Measurements from ENCODE around the gene TMEM132D.

TMEM132D gene

DNA sequence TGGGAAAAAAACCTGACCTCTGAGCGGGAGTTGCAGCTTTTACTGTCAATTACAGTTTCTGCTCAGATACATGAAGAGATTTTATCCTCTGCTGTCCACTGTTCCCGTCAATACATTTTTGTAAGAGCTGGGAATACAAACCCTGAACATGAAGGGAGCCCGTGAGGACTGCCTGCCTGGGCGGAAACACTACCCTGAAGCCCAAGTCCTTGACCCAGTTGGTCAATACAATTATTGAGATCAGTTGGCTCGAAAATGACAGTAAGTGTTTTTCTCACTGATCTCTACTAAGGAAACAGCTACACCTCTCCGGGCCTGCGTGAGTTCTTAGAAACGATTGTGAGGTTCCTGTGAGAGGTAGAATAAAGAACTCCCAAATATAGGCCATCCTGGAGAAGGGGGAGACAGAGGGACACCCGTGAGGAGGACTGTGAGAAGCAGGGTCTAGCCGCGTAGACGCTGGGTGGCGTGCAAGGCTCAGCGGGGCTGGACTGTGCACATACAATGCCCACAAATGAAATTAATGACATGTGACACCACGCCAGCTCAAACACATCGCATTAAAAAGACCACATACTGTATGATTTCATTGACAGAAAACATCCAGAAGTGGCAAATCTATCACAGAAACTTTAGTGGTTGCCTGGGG lies 509.5 kb downstream of the TMEM132D start:
- CTCF ChIA-PET = no interaction called here
- POLR2A ChIA-PET = no interaction called here
- no peak for DNase-seq (ENCODE audit: extremely low spot score)
- TF ChIP-seq, protein P1, sequence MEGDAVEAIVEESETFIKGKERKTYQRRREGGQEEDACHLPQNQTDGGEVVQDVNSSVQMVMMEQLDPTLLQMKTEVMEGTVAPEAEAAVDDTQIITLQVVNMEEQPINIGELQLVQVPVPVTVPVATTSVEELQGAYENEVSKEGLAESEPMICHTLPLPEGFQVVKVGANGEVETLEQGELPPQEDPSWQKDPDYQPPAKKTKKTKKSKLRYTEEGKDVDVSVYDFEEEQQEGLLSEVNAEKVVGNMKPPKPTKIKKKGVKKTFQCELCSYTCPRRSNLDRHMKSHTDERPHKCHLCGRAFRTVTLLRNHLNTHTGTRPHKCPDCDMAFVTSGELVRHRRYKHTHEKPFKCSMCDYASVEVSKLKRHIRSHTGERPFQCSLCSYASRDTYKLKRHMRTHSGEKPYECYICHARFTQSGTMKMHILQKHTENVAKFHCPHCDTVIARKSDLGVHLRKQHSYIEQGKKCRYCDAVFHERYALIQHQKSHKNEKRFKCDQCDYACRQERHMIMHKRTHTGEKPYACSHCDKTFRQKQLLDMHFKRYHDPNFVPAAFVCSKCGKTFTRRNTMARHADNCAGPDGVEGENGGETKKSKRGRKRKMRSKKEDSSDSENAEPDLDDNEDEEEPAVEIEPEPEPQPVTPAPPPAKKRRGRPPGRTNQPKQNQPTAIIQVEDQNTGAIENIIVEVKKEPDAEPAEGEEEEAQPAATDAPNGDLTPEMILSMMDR (IDR thresholded peaks at IDR 0.05; ENCODE audit: control extremely low read depth, extremely low read depth, low read depth, missing control alignments) = no peak

DNA sequence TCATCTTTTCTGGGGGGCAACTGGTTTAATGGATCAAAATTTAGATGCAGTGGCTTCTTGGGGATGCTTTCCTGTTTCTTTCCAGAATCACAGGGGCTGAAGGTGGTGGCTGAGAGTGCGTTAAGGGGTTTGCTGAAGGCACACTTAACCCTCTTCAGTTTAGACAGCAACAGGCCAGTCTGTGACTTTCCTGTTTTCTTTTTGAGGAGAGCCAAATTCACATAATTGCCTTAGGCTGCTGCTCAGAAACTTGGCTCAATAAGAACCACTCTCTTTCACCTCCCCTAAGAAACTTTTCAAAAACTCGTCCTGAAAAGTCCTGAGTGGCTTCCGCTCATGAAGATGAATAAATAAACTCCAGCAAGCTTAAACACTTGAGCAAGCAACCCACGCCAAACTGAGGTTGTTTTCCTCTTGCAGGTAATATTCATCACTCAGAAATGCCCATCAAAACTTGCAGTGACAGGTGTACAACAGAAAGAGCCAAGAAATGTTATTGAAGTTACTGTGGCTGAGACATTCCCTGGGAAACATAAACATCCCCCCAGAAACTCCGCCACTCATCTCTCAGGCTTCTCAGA lies 510.4 kb downstream of the TMEM132D start:
- POLR2A ChIA-PET = no interaction called here
- CTCF ChIA-PET = no interaction called here
- DNase-seq (ENCODE audit: extremely low spot score) = no peak
- TF ChIP-seq, protein P1 (IDR thresholded peaks at IDR 0.05; ENCODE audit: control extremely low read depth, extremely low read depth, low read depth, missing control alignments) = no peak

DNA sequence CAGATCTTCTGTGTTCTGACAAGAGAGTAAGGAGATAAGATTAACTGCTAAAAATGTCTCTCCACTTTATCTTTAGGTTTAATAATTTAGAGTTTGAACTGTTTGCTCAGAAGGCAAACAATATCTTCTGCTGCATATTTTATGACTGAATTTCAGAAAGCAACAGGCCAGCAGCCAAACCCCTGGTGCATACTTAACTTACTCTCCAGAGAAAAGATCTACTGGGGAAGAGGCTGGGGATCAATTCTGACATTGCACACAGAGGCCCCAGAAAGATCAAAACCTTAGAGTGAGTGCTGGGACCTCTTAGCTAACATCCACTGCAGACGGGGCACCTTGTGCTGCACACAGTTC lies 518.2 kb downstream of the TMEM132D start:
- TF ChIP-seq, protein P1 (IDR thresholded peaks at IDR 0.05; ENCODE audit: control extremely low read depth, extremely low read depth, low read depth, missing control alignments) = no peak
- CTCF ChIA-PET = no interaction called here
- POLR2A ChIA-PET = no interaction called here
- no peak for DNase-seq (ENCODE audit: extremely low spot score)

DNA sequence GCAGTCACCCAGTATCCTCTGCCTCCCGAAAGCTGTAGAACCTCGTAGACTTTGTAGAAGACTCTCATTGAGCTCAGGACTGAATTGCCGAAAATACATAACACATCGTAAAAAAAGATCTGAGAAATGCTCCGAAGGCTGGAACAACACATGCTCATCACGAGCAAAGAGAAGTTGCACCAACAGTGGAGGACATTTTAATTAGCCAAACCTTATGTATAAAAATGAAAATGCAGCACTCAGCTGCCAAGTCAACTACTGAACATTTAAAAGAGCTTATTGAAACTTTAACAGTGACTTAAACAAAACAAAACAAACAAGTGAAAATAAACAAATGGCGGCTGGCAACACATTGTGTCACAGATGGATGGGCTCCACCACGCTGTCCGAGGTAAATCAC lies 519.9 kb downstream of the TMEM132D start:
- POLR2A ChIA-PET = no interaction called here
- TF ChIP-seq, protein P1 (IDR thresholded peaks at IDR 0.05; ENCODE audit: control extremely low read depth, extremely low read depth, low read depth, missing control alignments) = no peak
- CTCF ChIA-PET = no interaction called here
- no peak for DNase-seq (ENCODE audit: extremely low spot score)

DNA sequence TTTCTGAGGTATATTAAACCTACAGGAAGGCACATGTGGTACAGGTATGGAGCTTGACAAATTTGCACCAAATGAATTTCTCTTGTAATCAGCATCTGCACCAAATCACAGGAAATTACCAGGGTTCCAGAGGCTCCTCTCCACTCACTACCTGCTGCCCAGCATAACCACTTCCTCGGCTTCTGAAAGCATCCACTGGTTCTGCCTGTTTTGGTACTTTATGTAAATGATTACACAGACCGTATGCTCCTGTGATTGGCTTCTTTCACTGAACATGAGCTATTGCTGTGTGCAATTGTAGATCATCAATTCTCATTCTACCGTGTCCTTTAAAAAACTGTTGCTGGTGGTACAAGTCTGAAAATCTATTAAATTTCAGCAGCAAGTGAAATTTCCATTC lies 522.1 kb downstream of the TMEM132D start:
- POLR2A ChIA-PET = no interaction called here
- TF ChIP-seq, protein P1 (IDR thresholded peaks at IDR 0.05; ENCODE audit: control extremely low read depth, extremely low read depth, low read depth, missing control alignments) = no peak
- DNase-seq (ENCODE audit: extremely low spot score) = no peak
- CTCF ChIA-PET = interaction anchor here (0.9 kb wide), 1 partner anchor 16 kb away, joined by 3 read pairs; no protein-coding TSS in a partner anchor

DNA sequence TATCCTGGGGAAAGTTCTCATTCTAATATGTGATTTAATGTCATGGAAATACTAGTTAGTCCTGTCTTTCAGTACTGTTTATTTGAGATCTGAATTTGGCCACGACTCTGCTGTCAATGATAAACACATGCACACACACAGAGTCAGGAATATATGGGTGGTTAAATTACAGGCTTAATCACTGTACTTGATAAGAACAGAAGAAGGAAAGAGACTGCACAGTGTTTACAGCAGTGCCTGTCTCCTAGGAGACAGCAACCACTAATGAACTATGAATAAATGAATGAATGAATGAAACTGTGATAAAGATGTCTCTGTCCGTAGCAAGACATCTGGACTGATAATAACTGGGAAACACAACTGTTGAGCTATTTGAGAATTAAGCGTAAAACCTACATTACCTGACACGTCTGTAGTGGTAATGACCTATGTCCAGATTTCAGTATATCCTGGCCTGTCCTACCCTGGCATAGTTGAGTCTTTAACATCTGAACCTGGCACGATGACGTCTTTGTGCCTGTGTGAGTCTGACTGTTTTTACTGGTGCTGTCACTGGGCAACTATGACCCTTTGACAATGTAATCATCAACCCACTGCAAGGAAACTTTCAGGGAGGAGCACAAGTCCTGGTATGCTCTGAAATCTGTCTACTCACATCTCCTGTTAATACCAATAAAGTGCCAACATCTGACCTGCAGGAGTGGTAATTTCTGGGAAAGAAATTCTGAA lies 524.6 kb downstream of the TMEM132D start:
- TF ChIP-seq, protein P1 (IDR thresholded peaks at IDR 0.05; ENCODE audit: control extremely low read depth, extremely low read depth, low read depth, missing control alignments) = no peak
- no peak for DNase-seq (ENCODE audit: extremely low spot score)
- ChIA-PET CTCF (no interaction called here), POLR2A (no interaction called here)

Measured in GM10248 (cell line).